Sigmoid colon (tissue), 4 donors: Measurements from ENCODE around the gene MCMBP.

Experiments
- EP300 ChIP-seq, 4 donors: sonication (generic); formaldehyde crosslinking; IDR thresholded peaks; one replicate each; pipeline ENCODE4 v1.6.1; 2017; ENCODE audit warnings: antibody characterized with exemption in 4 of 4
- POLR2AphosphoS5 ChIP-seq, 4 donors: sonication (generic); formaldehyde crosslinking; IDR thresholded peaks; one replicate each; pipeline ENCODE4 v1.6.1; 2017; ENCODE audit warnings: antibody characterized with exemption in 4 of 4
- TF ChIP-seq, protein P1 (sequence below), 4 experiments: fragments of 450-650 bp in 3 of 4; fragments of 200-600 bp in 1 of 4; IDR thresholded peaks; one replicate each; pipeline ENCODE4 v1.5.1; 2016 to 2019; ENCODE audit warnings: antibody characterized with exemption in 4 of 4, mild to moderate bottlenecking in 3 of 4, moderate library complexity in 2 of 4

DNA sequence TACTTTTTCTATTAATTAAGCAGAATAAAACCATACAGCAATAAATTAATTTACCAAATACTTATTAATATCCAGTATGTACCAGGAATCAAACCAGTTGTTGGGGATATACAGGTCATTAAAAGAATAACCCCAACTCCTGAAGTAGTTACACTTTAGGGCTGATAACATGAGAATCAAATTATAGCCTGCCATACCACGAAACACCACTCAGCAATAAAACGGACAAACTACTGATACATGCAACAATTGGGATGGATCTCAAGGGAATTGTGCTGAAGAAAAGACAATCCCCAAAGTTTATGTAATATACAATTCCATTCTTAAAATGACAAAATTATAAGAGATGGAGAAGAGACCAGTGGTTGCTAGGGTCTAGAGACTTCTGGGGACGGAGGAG is 22.7 kb downstream of the MCMBP start:
- TF ChIP-seq, protein P1, sequence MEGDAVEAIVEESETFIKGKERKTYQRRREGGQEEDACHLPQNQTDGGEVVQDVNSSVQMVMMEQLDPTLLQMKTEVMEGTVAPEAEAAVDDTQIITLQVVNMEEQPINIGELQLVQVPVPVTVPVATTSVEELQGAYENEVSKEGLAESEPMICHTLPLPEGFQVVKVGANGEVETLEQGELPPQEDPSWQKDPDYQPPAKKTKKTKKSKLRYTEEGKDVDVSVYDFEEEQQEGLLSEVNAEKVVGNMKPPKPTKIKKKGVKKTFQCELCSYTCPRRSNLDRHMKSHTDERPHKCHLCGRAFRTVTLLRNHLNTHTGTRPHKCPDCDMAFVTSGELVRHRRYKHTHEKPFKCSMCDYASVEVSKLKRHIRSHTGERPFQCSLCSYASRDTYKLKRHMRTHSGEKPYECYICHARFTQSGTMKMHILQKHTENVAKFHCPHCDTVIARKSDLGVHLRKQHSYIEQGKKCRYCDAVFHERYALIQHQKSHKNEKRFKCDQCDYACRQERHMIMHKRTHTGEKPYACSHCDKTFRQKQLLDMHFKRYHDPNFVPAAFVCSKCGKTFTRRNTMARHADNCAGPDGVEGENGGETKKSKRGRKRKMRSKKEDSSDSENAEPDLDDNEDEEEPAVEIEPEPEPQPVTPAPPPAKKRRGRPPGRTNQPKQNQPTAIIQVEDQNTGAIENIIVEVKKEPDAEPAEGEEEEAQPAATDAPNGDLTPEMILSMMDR (IDR thresholded peaks at IDR 0.05), result no peak
- TF ChIP-seq EP300 (IDR thresholded peaks at IDR 0.05) (no peak), POLR2AphosphoS5 (IDR thresholded peaks at IDR 0.05) (no peak)
